Daoy (cell line): ENCODE results near the gene SINHCAF. TPM values are rescaled to one million over a fixed set of nuclear protein-coding genes. Genes with fewer than 3 reads are reported as not detected.
"Not testable (repeated sequence)": the region's sequence is repeated elsewhere in the genome, so short reads cannot be mapped to it uniquely, and the experiment has no call there.

ENCODE experiments used
- DNase-seq: peaks from one replicate; pipeline ENCODE4 v3.0.0-alpha.2; 2015; ENCODE audit warnings: low read depth
- total RNA-seq: library from RNA; depleted of rRNA; stranded (reverse); fragments of >200 nt; shearing (Covaris generic); gene quantifications from 2 replicates; pipeline ENCODE4 v1.2.3, GENCODE V29; 2014

The SINHCAF gene
- total RNA-seq, 1 experiment from 2014 or later, result 155 TPM

- DNase-seq, result no peak
Observed at GRCh38 chr12:31309279-31309678, 16.7 kb downstream of the SINHCAF start.

GRCh38 chr12:31308116-31308515 lies 17.8 kb downstream of the SINHCAF start:
- no peak for DNase-seq

- no peak for DNase-seq
Observed at GRCh38 chr12:31306866-31307265, 19.1 kb downstream of the SINHCAF start.

GRCh38 chr12:31303466-31303865 lies 22.5 kb downstream of the SINHCAF start:
- DNase-seq, result no peak

- DNase-seq, result no peak
Observed at GRCh38 chr12:31301311-31301710, 24.6 kb downstream of the SINHCAF start.

GRCh38 chr12:31300783-31301182 lies 25.2 kb downstream of the SINHCAF start:
- no peak for DNase-seq

GRCh38 chr12:31300341-31300740 lies 25.6 kb downstream of the SINHCAF start:
- DNase-seq, result no peak

GRCh38 chr12:31298922-31299321 lies 27.0 kb downstream of the SINHCAF start:
- DNase-seq, result no peak

GRCh38 chr12:31298515-31298910 lies 27.4 kb downstream of the SINHCAF start:
- no peak for DNase-seq

GRCh38 chr12:31297572-31298514 lies 28.1 kb downstream of the SINHCAF start:
- no peak for DNase-seq

- DNase-seq, result no peak
Observed at GRCh38 chr12:31289441-31289840, 36.5 kb downstream of the SINHCAF start.

- DNase-seq, result no peak
Observed at GRCh38 chr12:31288381-31288780, 37.6 kb downstream of the SINHCAF start.

- no peak for DNase-seq
Observed at GRCh38 chr12:31280183-31280582, 45.8 kb downstream of the SINHCAF start.

GRCh38 chr12:31279390-31279924 lies 46.5 kb downstream of the SINHCAF start:
- no peak for DNase-seq

GRCh38 chr12:31278832-31279231 lies 47.1 kb downstream of the SINHCAF start:
- no peak for DNase-seq

GRCh38 chr12:31278424-31278823 lies 47.5 kb downstream of the SINHCAF start:
- no peak for DNase-seq

GRCh38 chr12:31277081-31277480 lies 48.9 kb downstream of the SINHCAF start:
- no peak for DNase-seq

- no peak for DNase-seq
Observed at GRCh38 chr12:31275491-31275890, 50.5 kb downstream of the SINHCAF start.

- DNase-seq, result no peak
Observed at GRCh38 chr12:31274520-31275300, 51.2 kb downstream of the SINHCAF start.

GRCh38 chr12:31273794-31274193 lies 52.2 kb downstream of the SINHCAF start:
- DNase-seq, result not testable (repeated sequence)

GRCh38 chr12:31272607-31273225 lies 53.2 kb downstream of the SINHCAF start:
- no peak for DNase-seq

GRCh38 chr12:31267966-31268365 lies 58.0 kb downstream of the SINHCAF start:
- no peak for DNase-seq
